Measurements from ENCODE around the gene CFAP61.

GRCh38 chr20:20219016-20219415, 166.7 kb downstream of the CFAP61 start:
- no peak for TF ChIP-seq GATA2 (IDR thresholded peaks at IDR 0.05; ENCODE audit: low read depth, low read length)
- TF ChIP-seq GATA3 (IDR thresholded peaks at IDR 0.05; ENCODE audit: low read depth, low read length), result no peak

Data from SH-SY5Y (cell line).